ENCODE data around the gene C10orf90.

Gene C10orf90

GRCh38 chr10:126674741-126675515 lies 4.4 kb upstream of the C10orf90 start:
- Histone ChIP-seq H3K4me3 (IDR thresholded peaks at IDR 0.05; ENCODE audit: insufficient read depth, low read depth, low read length) (no peak overlapping the region), H2AFZ (ENCODE audit: low read depth) (no peak overlapping the region)

DNA sequence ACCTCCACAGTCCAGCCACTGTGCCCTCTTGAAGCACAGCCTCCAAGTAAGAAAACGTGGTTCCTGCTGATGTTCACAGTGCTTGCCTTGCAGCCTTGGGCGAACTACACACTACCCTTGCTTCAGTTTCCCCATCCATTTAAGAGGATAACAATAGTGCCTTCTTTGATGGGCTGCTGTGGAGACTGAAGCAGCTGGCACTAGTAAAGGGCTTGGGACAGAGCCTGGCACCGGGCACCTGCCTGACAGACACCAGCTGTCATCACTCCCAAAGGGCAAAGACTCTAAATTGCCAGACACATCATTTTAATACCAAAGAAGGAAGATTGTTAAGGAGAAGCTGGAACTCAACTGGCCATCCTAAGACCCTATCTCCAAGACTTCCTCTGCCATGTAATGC lies 3.1 kb upstream of the C10orf90 start:
- H3K9ac ChIP-seq = no peak overlapping the region
- no peak overlapping the region for H3K4me3 ChIP-seq (IDR thresholded peaks at IDR 0.05; ENCODE audit: insufficient read depth, low read depth, low read length)
- no peak for TF ChIP-seq CTCF (conservative IDR thresholded peaks at IDR 0.05; ENCODE audit: low read depth, low read length)
- H3K27ac ChIP-seq = no peak overlapping the region
- H3K4me1 ChIP-seq (ENCODE audit: low read depth, poor library complexity, severe bottlenecking) = no peaks in the 10 kb centered on the region
- H3K79me2 ChIP-seq (ENCODE audit: insufficient read depth, low read depth) = no peaks in the 10 kb centered on the region
- no peaks in the 10 kb centered on the region for H3K36me3 ChIP-seq (ENCODE audit: insufficient read depth)
- H3K4me2 ChIP-seq = no peak overlapping the region
- H4K20me1 ChIP-seq (ENCODE audit: insufficient read depth) = no peaks in the 10 kb centered on the region
- H2AFZ ChIP-seq (ENCODE audit: low read depth) = no peak overlapping the region
- H3K27me3 ChIP-seq (ENCODE audit: insufficient read depth, low read depth) = no peaks in the 10 kb centered on the region

More at GRCh38 chr10:126674741-126675515, 4.4 kb upstream of the C10orf90 start:
- H4K20me1 ChIP-seq (ENCODE audit: insufficient read depth) = no peaks in the 10 kb centered on the region
- H3K9ac ChIP-seq = no peak overlapping the region
- no peak overlapping the region for H3K27ac ChIP-seq
- TF ChIP-seq CTCF (conservative IDR thresholded peaks at IDR 0.05; ENCODE audit: low read depth, low read length) = no peak
- no peak overlapping the region for H3K4me2 ChIP-seq
- no peaks in the 10 kb centered on the region for H3K36me3 ChIP-seq (ENCODE audit: insufficient read depth)
- H3K79me2 ChIP-seq (ENCODE audit: insufficient read depth, low read depth) = no peaks in the 10 kb centered on the region
- no peaks in the 10 kb centered on the region for H3K4me1 ChIP-seq (ENCODE audit: low read depth, poor library complexity, severe bottlenecking)
- no peaks in the 10 kb centered on the region for H3K27me3 ChIP-seq (ENCODE audit: insufficient read depth, low read depth)

DNA sequence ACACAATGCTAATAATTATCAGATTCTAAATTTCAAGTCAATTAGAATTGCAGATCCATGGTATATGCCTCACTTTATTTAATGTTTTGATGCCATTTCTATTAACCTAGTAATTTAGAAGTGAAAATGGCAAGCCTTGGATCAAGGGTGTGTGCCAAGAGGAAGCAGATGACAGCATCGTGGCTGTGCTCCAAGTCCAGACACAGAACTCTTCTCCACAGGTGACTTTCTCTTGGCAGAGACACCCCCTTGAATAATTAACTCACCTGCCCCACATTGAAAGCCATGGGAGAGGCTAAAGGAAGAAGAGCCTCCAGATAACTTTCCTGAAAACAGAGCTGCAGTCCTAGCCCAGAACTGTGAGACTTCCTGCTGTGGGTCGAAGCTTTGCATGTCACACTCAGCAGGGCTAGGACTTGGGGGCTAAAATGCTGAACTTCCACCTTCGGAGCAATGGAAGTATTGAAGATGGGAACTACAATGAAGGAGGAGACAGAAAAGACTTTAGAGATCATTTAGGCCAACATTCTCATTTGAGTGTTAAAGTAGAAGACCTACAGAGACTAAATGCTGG lies 996 bp upstream of the C10orf90 start:
- no peak for TF ChIP-seq CTCF (conservative IDR thresholded peaks at IDR 0.05; ENCODE audit: low read depth, low read length)
- no peak overlapping the region for H3K9ac ChIP-seq
- H3K27me3 ChIP-seq (ENCODE audit: insufficient read depth, low read depth) = no peaks in the 10 kb centered on the region
- no peak overlapping the region for H2AFZ ChIP-seq (ENCODE audit: low read depth)
- H3K79me2 ChIP-seq (ENCODE audit: insufficient read depth, low read depth) = no peaks in the 10 kb centered on the region
- no peak overlapping the region for H3K27ac ChIP-seq
- H3K4me1 ChIP-seq (ENCODE audit: low read depth, poor library complexity, severe bottlenecking) = no peaks in the 10 kb centered on the region
- H4K20me1 ChIP-seq (ENCODE audit: insufficient read depth) = no peaks in the 10 kb centered on the region
- no peaks in the 10 kb centered on the region for H3K36me3 ChIP-seq (ENCODE audit: insufficient read depth)
- H3K4me2 ChIP-seq = no peak overlapping the region
- no peak overlapping the region for H3K4me3 ChIP-seq (IDR thresholded peaks at IDR 0.05; ENCODE audit: insufficient read depth, low read depth, low read length)

DNA sequence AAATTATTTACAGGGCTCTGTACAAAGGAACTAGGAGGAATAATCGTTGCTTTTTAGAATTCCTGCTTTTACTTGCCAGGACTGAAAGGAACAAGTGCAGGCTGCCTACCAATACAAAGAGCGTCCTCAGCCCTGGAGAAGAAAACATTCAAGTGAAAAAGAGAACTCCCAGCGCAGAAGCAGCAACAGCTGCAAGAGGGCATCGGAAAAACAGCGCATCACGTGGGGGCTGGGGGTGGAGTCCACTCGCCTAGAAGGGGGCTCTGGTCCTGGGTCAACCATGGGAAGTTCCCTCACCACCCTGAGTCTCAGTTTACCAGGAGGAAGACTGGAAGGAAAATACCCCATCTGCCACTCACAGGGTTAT lies 385 bp upstream of the C10orf90 start:
- no peak for TF ChIP-seq CTCF (conservative IDR thresholded peaks at IDR 0.05; ENCODE audit: low read depth, low read length)
- Histone ChIP-seq H3K4me2 (no peak overlapping the region), H3K4me3 (IDR thresholded peaks at IDR 0.05; ENCODE audit: insufficient read depth, low read depth, low read length) (no peak overlapping the region), H4K20me1 (ENCODE audit: insufficient read depth) (no peaks in the 10 kb centered on the region), H2AFZ (ENCODE audit: low read depth) (no peak overlapping the region), H3K4me1 (ENCODE audit: low read depth, poor library complexity, severe bottlenecking) (no peaks in the 10 kb centered on the region), H3K27me3 (ENCODE audit: insufficient read depth, low read depth) (no peaks in the 10 kb centered on the region), H3K36me3 (ENCODE audit: insufficient read depth) (no peaks in the 10 kb centered on the region), H3K9ac (no peak overlapping the region), H3K27ac (no peak overlapping the region), H3K79me2 (ENCODE audit: insufficient read depth, low read depth) (no peaks in the 10 kb centered on the region)

All from KMS-11 (cell line).